Duodenal mucosa (tissue), 2 donors: ENCODE measurements around the gene XYLT1.

Experiments
- H3K27ac ChIP-seq: one replicate; pipeline ENCODE4 v1.7.0; 2013; ENCODE audit warnings: low read depth, low read length
- H3K27me3 ChIP-seq, 2 donors: one replicate each; pipeline ENCODE4 v1.7.0; 2013; ENCODE audit warnings: low read length in 2 of 2, control low read depth in 1 of 2; ENCODE audit not compliant: insufficient read depth in 2 of 2, control insufficient read depth in 1 of 2
- H3K36me3 ChIP-seq, 2 donors: one replicate each; pipeline ENCODE4 v1.7.0; 2013; ENCODE audit warnings: low read length in 2 of 2, control low read depth in 1 of 2; ENCODE audit not compliant: insufficient read depth in 2 of 2, control insufficient read depth in 1 of 2
- H3K4me1 ChIP-seq, 2 donors: one replicate each; pipeline ENCODE4 v1.7.0; 2013; ENCODE audit warnings: low read length in 2 of 2, control low read depth in 1 of 2; ENCODE audit not compliant: insufficient read depth in 2 of 2, control insufficient read depth in 1 of 2
- H3K4me3 ChIP-seq, 2 donors: one replicate each; pipeline ENCODE4 v1.7.0; 2013; ENCODE audit warnings: low read length in 2 of 2, low read depth in 1 of 2
- H3K9ac ChIP-seq, 2 donors: one replicate each; pipeline ENCODE4 v1.7.0; 2013; ENCODE audit warnings: low read length in 2 of 2, low read depth in 1 of 2
- H3K9me3 ChIP-seq, 2 donors: one replicate each; pipeline ENCODE4 v1.7.0; 2013; ENCODE audit warnings: low read length in 2 of 2, control low read depth in 1 of 2; ENCODE audit not compliant: control insufficient read depth in 1 of 2

The XYLT1 gene

DNA sequence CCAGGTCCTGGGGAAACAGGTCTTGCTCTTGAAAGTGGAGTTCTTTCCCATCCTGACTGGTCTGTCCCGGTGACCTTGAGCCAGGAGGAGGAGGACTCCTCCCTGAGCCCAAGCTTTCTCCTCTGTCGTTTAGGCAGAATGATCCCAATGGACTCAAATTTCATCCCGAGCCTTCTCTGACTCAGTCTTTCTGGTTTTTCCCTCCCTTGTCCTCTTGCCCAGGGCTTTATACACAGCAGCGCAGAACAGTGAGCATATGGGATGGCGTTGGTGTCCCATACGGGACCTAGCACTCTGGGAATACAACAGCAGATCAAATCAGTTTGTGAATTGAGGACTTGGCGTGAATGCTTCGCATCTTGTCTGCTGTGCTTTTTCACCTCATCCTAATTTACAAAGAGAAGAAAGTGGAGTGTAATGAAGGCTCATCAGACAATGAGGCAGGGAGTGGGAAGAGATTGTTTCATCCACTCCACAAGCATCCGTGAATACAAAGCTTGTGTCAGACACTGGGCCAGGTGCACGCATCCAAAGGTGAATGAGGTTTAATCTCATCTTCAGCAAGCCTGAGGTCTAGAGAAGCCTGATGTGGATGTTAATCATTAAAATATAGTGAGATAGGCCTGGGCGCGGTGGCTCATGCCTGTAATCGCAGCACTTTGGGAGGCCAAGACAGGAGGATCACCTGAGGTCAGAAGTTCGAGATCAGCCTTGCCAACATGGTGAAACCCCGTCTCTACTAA is 1.1 kb upstream of the XYLT1 start:
- Histone ChIP-seq H3K27ac (no peak overlapping the region), H3K9ac (peak overlapping the region in 1 of 2 donors; percentile 51), H3K27me3 (no peaks in the 10 kb centered on the region), H3K36me3 (no peaks in the 10 kb centered on the region), H3K4me1 (peaks cover 48 to 51% of the 10 kb centered on the region in 2 donors), H3K9me3 (no peaks in the 10 kb centered on the region), H3K4me3 (no peak overlapping the region)

DNA sequence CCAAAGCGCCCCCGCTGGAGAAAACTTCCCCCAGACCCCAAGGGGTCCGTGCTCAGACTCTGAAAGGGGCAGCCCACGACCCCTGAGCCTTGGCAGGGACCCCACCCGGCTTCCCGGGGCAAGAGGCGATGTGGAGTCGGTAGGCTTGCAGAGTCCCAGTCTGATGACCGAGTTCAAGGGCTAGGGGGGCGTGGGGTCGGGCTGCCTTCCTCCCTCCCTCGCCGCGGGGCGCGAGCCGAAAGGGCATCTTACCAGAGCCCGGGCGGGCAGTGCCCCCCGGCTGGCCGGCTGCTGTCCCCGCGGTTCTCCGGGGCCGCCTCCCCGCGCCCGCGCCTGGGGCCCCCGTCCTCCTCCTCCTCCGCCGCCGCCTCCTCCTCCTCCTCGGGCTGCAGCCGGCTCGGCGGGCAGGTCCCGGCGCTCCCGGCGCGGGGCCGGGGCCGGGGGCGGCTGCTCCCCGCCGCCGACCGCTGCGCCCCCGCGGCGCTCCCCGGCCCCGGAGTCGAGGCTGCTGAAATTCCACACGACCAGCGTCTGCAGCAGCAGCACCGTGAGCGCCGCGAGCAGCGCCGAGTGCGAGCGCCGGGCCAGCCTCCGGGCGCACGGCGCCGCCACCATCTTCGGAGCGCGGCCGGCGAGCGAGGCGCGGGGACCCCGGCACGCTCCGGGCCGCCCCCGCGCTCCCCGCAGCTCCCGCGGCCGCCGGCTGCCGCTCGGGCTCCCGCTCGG is 415 bp downstream of the XYLT1 start:
- Histone ChIP-seq H3K27me3 (no peaks in the 10 kb centered on the region), H3K36me3 (no peaks in the 10 kb centered on the region), H3K4me1 (peaks cover 48 to 55% of the 10 kb centered on the region in 2 donors), H3K4me3 (peak overlapping the region; percentile 77 to 89), H3K9ac (peak overlapping the region; percentile 70 to 71), H3K27ac (no peak overlapping the region), H3K9me3 (no peaks in the 10 kb centered on the region)

DNA sequence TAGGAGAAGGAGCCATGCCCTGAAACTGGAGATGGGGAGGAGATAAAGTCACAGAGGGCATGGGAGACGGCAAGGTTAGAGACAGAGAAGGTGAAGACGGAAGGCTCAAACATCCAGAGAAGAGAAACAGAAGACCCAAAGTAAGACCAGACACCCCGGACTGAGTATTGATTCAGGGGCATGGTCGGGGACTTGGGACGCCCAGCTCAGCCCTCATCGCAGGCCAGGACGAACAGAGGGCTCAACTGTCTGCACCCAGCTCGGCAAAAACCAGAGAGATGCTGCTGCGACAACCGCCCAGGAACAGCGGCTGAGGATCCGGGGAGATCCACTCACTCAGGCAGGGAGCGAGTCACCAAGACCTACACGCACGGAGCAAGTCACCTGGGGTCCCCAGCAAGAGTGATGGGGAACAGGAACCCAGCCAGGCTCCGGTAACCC is 999 bp downstream of the XYLT1 start:
- Histone ChIP-seq H3K27me3 (no peaks in the 10 kb centered on the region), H3K4me1 (peaks cover 48 to 55% of the 10 kb centered on the region in 2 donors), H3K9ac (peak overlapping the region; percentile 70 to 71), H3K9me3 (no peaks in the 10 kb centered on the region), H3K27ac (no peak overlapping the region), H3K4me3 (peak overlapping the region; percentile 77 to 89), H3K36me3 (no peaks in the 10 kb centered on the region)

DNA sequence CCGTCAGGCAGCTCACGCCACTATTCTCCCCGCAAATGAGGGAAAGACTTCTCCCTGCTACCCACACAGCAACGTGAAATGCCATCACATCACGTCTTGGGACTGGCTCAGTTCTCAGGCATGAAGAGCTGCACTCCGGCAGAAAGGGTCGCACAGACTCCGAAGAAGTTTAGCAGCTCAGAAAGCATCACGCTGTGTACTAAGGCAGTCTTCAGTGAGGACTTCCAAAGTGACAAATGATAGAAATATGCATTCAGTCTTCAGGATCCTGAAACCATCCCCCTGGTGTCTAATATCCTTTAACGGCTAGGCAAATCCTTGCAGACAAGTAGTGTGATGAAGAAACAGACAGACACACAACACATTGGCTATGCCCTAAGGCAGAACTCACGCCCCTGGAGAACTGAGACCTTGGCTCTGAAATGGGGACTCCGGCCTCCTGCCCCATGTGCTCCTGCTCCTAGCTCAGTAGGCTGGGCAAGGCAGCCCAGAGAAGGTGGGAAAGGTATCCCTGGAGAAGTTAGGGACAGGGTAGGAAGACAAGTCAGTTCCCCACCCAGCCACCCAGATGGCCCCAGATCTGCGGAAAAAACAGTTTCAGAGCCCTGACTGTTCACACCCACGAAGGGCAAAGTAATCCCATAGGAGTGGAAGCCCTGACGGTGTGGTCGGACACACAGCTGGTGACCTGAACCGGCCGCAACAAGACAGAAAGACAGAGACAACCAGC is 1.6 kb downstream of the XYLT1 start:
- H3K9me3 ChIP-seq, result no peaks in the 10 kb centered on the region
- no peak overlapping the region for H3K27ac ChIP-seq
- H3K4me3 ChIP-seq, result peak overlapping the region; percentile 77 to 89
- H3K4me1 ChIP-seq, result peaks cover 48 to 53% of the 10 kb centered on the region in 2 donors
- peak overlapping the region; percentile 70 to 71 for H3K9ac ChIP-seq
- H3K27me3 ChIP-seq, result no peaks in the 10 kb centered on the region
- no peaks in the 10 kb centered on the region for H3K36me3 ChIP-seq

DNA sequence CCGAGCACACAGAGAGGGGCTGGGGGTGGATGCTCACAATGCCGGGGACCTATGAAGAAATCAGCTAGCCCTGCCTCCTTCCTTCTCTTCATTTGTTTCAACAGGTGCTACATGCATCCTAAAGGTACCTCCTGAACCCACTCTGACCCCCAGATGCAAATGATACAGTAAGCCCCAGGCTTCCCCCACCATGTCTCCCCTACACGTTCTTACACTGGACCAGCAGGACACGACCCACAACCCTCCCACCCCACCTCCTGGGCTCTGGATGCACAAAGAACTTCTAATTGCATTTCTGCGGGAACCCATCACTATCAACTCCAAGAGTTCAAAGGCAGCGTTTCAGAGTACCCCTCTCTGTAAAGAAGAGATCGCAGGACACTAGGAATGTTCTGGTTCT is 2.1 kb downstream of the XYLT1 start:
- H3K4me3 ChIP-seq, result peak overlapping the region; percentile 77 to 89
- H3K27ac ChIP-seq, result no peak overlapping the region
- H3K4me1 ChIP-seq, result peaks cover 48% of the 10 kb centered on the region in 2 donors
- peak overlapping the region; percentile 48 to 70 for H3K9ac ChIP-seq
- no peaks in the 10 kb centered on the region for H3K27me3 ChIP-seq
- no peaks in the 10 kb centered on the region for H3K36me3 ChIP-seq
- no peaks in the 10 kb centered on the region for H3K9me3 ChIP-seq

DNA sequence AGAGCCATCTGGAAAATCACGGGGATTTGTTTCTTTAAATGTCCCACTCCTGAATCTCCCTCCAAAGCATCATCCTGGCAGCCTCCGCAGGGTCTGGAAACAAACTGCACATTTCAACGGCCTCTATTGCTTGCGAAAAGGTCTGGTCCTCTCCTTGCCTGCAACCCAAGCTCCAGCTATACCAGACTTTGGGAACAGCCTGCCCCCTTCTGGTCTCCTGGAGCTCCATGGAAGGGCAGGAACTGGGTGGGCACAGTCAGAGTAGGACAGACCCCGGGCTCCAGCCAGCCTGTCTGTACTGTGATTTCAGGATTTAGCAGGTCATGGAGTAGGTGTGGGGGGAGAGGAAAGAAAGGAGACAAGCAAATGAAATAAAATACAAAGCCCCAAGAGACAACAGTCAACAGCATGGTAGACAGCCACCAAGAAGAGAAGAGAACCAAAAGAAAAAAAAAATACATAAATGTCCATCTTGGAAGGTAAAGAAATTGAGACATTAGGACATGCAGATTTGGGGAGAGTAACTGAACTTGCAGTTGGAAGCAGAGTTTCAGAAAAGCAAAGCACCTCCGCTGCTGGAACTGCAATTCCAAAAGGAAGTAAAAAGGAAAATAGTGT is 2.7 kb downstream of the XYLT1 start:
- Histone ChIP-seq H3K4me1 (peaks cover 48% of the 10 kb centered on the region in 2 donors), H3K9ac (peak overlapping the region; percentile 48 to 70), H3K27me3 (no peaks in the 10 kb centered on the region), H3K9me3 (no peaks in the 10 kb centered on the region), H3K36me3 (no peaks in the 10 kb centered on the region), H3K4me3 (peak overlapping the region; percentile 77 to 89), H3K27ac (no peak overlapping the region)

DNA sequence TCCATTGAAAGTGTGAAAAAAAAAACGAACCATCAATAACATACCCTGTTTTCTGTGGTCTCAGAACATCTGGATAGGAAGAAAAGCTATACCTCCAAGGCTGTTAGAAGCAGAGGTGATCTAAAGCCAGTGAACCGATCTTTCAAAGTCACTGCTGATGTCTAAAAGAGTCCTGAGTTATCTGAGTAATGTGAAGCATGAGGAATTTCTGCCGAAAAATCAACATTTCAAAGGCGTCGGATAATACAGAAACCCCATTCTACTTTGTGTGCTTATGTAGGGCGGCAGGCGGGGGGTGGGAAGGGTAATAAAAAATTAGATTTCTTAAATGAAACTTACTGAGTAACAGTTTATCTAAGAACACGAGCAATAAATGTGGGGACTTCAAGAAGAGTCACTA is 3.9 kb downstream of the XYLT1 start:
- H3K36me3 ChIP-seq, result peaks cover 0 to 6% of the 10 kb centered on the region in 2 donors
- no peak overlapping the region for H3K27ac ChIP-seq
- H3K4me3 ChIP-seq, result no peak overlapping the region
- H3K9ac ChIP-seq, result peak overlapping the region in 1 of 2 donors; percentile 8
- no peaks in the 10 kb centered on the region for H3K27me3 ChIP-seq
- peaks cover 46 to 51% of the 10 kb centered on the region in 2 donors for H3K4me1 ChIP-seq
- no peaks in the 10 kb centered on the region for H3K9me3 ChIP-seq

DNA sequence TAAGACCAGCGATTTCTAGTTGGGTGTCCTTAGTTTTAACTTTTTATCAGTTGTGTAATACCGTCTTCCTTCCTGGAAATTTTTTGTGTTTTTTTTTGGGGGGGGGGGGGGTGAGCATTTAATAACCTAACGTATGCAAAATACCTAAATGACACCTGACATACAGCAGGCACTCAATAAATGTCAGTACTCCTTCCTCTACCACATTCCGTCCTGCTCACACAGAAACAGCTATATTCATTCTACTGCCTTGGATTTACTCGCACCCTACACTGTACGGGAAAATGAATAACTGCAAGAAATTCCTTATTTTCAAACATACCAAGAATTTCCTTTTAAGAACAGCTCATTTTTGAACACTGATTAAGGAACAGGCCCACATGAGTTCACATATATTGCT is 5.3 kb downstream of the XYLT1 start:
- Histone ChIP-seq H3K27ac (no peak overlapping the region), H3K9ac (no peak overlapping the region), H3K4me1 (peaks cover 38 to 48% of the 10 kb centered on the region in 2 donors), H3K36me3 (peaks cover 0 to 15% of the 10 kb centered on the region in 2 donors), H3K4me3 (no peak overlapping the region), H3K27me3 (no peaks in the 10 kb centered on the region), H3K9me3 (no peaks in the 10 kb centered on the region)

DNA sequence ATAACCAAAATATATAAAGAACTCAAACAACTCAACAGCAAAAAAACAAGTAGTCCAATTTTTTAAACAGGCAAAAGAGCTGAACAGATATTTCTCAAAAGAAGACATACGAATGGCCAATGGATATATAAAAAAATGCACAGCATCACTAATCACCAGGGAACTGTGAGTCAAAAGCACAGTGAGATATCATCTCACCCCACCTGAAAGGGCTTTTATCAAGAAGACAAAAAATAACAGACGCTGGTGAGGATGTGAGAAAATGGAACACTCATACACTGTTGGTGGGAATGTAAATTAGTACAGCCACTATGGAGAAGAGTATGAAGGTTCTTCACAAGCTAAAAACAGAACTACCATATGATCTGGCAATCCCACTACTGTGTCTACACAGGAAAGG is 7.4 kb downstream of the XYLT1 start:
- Histone ChIP-seq H3K36me3 (peaks cover 0 to 15% of the 10 kb centered on the region in 2 donors), H3K27ac (no peak overlapping the region), H3K4me3 (no peak overlapping the region), H3K9ac (no peak overlapping the region), H3K4me1 (peaks cover 25 to 32% of the 10 kb centered on the region in 2 donors), H3K27me3 (no peaks in the 10 kb centered on the region), H3K9me3 (no peaks in the 10 kb centered on the region)
